SK-N-SH treated with all-trans-retinoic acid at 6 μM for 48 hours (cell line): ENCODE measurements around the gene ALX4.

Experiments
- ATAC-seq: fragments of 200-7000 bp; cut with Tn5 transposase; 3 replicates; pipeline ENCODE4 v1.9.1; 2020; ENCODE audit warnings: mild to moderate bottlenecking, moderate library complexity
- ARNTL ChIP-seq: fragments of 450-650 bp; formaldehyde crosslinking; IDR thresholded peaks from 2 replicates; pipeline ENCODE4 v1.5.0; 2020; ENCODE audit warnings: low read depth, mild to moderate bottlenecking, moderate library complexity, borderline replicate concordance
- BACH2 ChIP-seq: fragments of 250-450 bp; sonication (Bioruptor Pico); IDR thresholded peaks from 2 replicates; pipeline ENCODE4 v1.9.0; 2021; ENCODE audit warnings: mild to moderate bottlenecking, borderline replicate concordance
- CREB5 ChIP-seq: fragments of 250-450 bp; sonication (Bioruptor Pico); IDR thresholded peaks from 2 replicates; pipeline ENCODE4 v1.5.1; 2020; ENCODE audit warnings: low read depth, mild to moderate bottlenecking, moderate library complexity
- CSDC2 ChIP-seq: fragments of 250-450 bp; sonication (Bioruptor Pico); IDR thresholded peaks from 2 replicates; pipeline ENCODE4 v1.5.0; 2020; ENCODE audit warnings: mild to moderate bottlenecking, moderate library complexity
- ESRRG ChIP-seq: fragments of 250-450 bp; sonication (Bioruptor Pico); IDR thresholded peaks from 2 replicates; pipeline ENCODE4 v1.6.1; 2021; ENCODE audit warnings: mild to moderate bottlenecking
- GLIS3 ChIP-seq: fragments of 250-450 bp; sonication (Bioruptor Pico); IDR thresholded peaks from 2 replicates; pipeline ENCODE4 v1.5.0; 2020; ENCODE audit warnings: mild to moderate bottlenecking, moderate library complexity
- ISL1 ChIP-seq: fragments of 250-450 bp; sonication (Bioruptor Pico); IDR thresholded peaks from 2 replicates; pipeline ENCODE4 v2.1.2; 2022; ENCODE audit warnings: mild to moderate bottlenecking, moderate library complexity
- OSR1 ChIP-seq: fragments of 250-450 bp; sonication (Bioruptor Pico); IDR thresholded peaks from 2 replicates; pipeline ENCODE4 v1.8.0; 2022; ENCODE audit warnings: moderate library complexity, mild to moderate bottlenecking, inconsistent platforms
- PATZ1 ChIP-seq: fragments of 250-450 bp; sonication (Bioruptor Pico); IDR thresholded peaks from 2 replicates; pipeline ENCODE4 v1.8.0; 2020; ENCODE audit warnings: mild to moderate bottlenecking, moderate library complexity, borderline replicate concordance
- PPARA ChIP-seq: fragments of 250-450 bp; sonication (Bioruptor Pico); IDR thresholded peaks from 2 replicates; pipeline ENCODE4 v1.5.0; 2020; ENCODE audit warnings: mild to moderate bottlenecking, borderline replicate concordance
- RARB ChIP-seq: fragments of 250-450 bp; sonication (Bioruptor Pico); IDR thresholded peaks from 2 replicates; pipeline ENCODE4 v1.8.0; 2021; ENCODE audit warnings: mild to moderate bottlenecking, moderate library complexity
- SNAI2 ChIP-seq: fragments of 250-450 bp; sonication (Bioruptor Pico); IDR thresholded peaks from 2 replicates; pipeline ENCODE4 v1.5.0; 2020; ENCODE audit warnings: mild to moderate bottlenecking, moderate library complexity
- TCF4 ChIP-seq: fragments of 250-450 bp; sonication (Bioruptor Pico); IDR thresholded peaks from 2 replicates; pipeline ENCODE4 v1.8.0; 2021; ENCODE audit warnings: mild to moderate bottlenecking, moderate library complexity, borderline replicate concordance
- TOX ChIP-seq: fragments of 250-450 bp; sonication (Bioruptor Pico); IDR thresholded peaks from 2 replicates; pipeline ENCODE4 v1.8.0; 2021; ENCODE audit warnings: mild to moderate bottlenecking, moderate library complexity, borderline replicate concordance
- TSHZ2 ChIP-seq: fragments of 250-450 bp; sonication (Bioruptor Pico); IDR thresholded peaks from 2 replicates; pipeline ENCODE4 v1.5.0; 2020; ENCODE audit warnings: mild to moderate bottlenecking, moderate library complexity
- ZC3H10 ChIP-seq: fragments of 250-450 bp; sonication (Bioruptor Pico); IDR thresholded peaks from 2 replicates; pipeline ENCODE4 v1.5.1; 2021; ENCODE audit warnings: mild to moderate bottlenecking, moderate library complexity
- ZFP3 ChIP-seq: fragments of 250-450 bp; sonication (Bioruptor Pico); IDR thresholded peaks from 2 replicates; pipeline ENCODE4 v1.5.0; 2020; ENCODE audit warnings: mild to moderate bottlenecking, moderate library complexity
- ZFP30 ChIP-seq: fragments of 450-650 bp; formaldehyde crosslinking; IDR thresholded peaks from 2 replicates; pipeline ENCODE4 v1.5.0; 2022; ENCODE audit warnings: mild to moderate bottlenecking, moderate library complexity
- ZNF565 ChIP-seq: fragments of 450-650 bp; formaldehyde crosslinking; conservative IDR thresholded peaks from 2 replicates; pipeline ENCODE4 v1.5.0; 2020; ENCODE audit warnings: low read depth, mild to moderate bottlenecking, moderate library complexity
- ZNF70 ChIP-seq: fragments of 450-650 bp; formaldehyde crosslinking; IDR thresholded peaks from 2 replicates; pipeline ENCODE4 v1.5.0; 2020; ENCODE audit warnings: mild to moderate bottlenecking, moderate library complexity
- ZNF8 ChIP-seq: fragments of 450-650 bp; formaldehyde crosslinking; IDR thresholded peaks from 2 replicates; pipeline ENCODE4 v1.5.0; 2020; ENCODE audit warnings: mild to moderate bottlenecking, moderate library complexity
- TF ChIP-seq, protein P1 (sequence below): fragments of 250-450 bp; sonication (Bioruptor Pico); IDR thresholded peaks from 2 replicates; pipeline ENCODE4 v1.8.0; 2021; ENCODE audit warnings: low read depth, mild to moderate bottlenecking, moderate library complexity, borderline replicate concordance

Gene ALX4

GRCh38 chr11:44304091-44305025 is 5.6 kb downstream of the ALX4 start:
- TF ChIP-seq CSDC2 (CRISPR knock-in tag): no peak
- TF ChIP-seq ARNTL: no peak
- TF ChIP-seq ISL1: no peak
- TF ChIP-seq OSR1 (CRISPR knock-in tag): no peak
- no peak for TF ChIP-seq ZFP30
- TF ChIP-seq, protein P1, sequence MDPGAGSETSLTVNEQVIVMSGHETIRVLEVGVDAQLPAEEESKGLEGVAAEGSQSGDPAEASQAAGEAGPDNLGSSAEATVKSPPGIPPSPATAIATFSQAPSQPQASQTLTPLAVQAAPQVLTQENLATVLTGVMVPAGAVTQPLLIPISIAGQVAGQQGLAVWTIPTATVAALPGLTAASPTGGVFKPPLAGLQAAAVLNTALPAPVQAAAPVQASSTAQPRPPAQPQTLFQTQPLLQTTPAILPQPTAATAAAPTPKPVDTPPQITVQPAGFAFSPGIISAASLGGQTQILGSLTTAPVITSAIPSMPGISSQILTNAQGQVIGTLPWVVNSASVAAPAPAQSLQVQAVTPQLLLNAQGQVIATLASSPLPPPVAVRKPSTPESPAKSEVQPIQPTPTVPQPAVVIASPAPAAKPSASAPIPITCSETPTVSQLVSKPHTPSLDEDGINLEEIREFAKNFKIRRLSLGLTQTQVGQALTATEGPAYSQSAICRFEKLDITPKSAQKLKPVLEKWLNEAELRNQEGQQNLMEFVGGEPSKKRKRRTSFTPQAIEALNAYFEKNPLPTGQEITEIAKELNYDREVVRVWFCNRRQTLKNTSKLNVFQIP: no peak
- TF ChIP-seq ZNF565 (CRISPR knock-in tag): no peak
- no peak for TF ChIP-seq ZNF70 (CRISPR knock-in tag)
- TF ChIP-seq TCF4: no peak
- TF ChIP-seq TSHZ2 (CRISPR knock-in tag): no peak
- TF ChIP-seq PATZ1: no peak
- no peak for TF ChIP-seq TOX (CRISPR knock-in tag)
- TF ChIP-seq RARB (CRISPR knock-in tag): no peak
- TF ChIP-seq PPARA (CRISPR knock-in tag): no peak
- no peak for TF ChIP-seq GLIS3 (CRISPR knock-in tag)
- no peak for TF ChIP-seq SNAI2
- TF ChIP-seq ZFP3 (CRISPR knock-in tag): no peak
- TF ChIP-seq CREB5 (CRISPR knock-in tag): no peak
- TF ChIP-seq BACH2: no peak
- TF ChIP-seq ZNF8 (CRISPR knock-in tag): no peak
- peak; percentile 13 for ATAC-seq

DNA sequence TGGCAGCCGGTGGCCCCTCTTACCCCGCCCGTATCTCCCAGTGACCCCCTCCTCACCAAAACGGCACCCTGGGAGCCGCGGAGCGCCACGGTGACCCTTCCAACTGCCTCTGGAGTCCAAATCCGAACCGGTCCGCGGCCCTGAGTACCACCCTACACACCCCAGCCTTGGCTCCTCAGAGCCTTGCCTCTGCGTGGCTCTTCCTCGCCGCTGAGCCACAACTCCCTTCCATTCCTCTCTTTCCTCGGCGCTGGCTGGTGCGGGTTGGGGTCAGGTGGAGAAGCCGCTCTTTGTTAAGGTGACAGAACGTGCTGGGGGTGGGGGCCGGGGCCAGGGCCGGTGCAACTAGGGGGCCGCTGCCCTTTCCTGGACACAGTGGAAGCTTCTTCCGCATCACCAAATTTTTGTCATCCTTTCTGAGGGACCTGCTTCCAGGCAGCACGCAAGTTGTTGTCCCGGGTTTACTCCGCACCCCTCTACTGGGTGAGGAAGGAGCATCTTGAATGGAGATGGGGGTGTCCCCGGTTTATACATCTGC is 6.5 kb downstream of the ALX4 start:
- TF ChIP-seq ZFP30 (no peak), PPARA (CRISPR knock-in tag) (no peak), OSR1 (CRISPR knock-in tag) (no peak)
- no peak for ATAC-seq

DNA sequence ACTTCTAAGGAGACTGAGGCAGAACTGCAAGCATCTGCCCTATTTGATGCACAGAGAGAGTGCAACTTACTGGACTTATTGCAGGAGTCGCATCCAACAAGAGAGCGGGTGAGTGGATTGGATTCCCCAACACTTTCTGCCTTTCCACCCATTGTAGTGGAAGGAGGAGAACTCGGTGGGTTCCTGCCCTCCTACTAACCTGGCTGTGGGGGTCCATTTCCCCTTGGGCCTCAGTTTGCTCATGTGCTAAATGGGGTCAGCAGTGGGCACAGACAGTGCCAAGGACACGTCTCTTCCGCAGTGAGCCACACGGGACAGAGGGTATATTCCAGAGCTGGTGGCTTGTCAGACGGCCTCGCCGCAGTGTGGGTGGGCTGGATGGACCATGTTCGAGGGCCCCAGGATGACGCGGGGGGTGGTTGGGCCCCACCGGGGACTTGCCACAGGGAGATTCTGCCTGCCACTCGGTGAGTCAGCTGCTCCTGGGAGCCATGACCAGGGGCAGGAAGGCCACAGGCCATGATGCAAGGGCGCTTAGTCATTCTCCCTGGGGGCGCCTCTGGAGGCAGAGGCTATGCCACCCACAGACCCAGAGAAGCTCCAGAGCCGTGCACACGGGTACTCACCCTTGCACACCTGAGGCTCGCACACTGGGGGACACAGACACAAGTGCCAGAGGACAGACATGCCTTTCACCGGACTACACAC is 8.2 kb downstream of the ALX4 start:
- TF ChIP-seq BACH2: no peak
- no peak for TF ChIP-seq ZC3H10
- TF ChIP-seq TCF4: no peak
- TF ChIP-seq, protein P1: no peak
- TF ChIP-seq TOX (CRISPR knock-in tag): no peak
- TF ChIP-seq PPARA (CRISPR knock-in tag): no peak
- TF ChIP-seq RARB (CRISPR knock-in tag): no peak
- no peak for TF ChIP-seq ZFP3 (CRISPR knock-in tag)
- no peak for TF ChIP-seq ESRRG (CRISPR knock-in tag)
- no peak for TF ChIP-seq ZFP30
- TF ChIP-seq TSHZ2 (CRISPR knock-in tag): no peak
- no peak for TF ChIP-seq CSDC2 (CRISPR knock-in tag)
- TF ChIP-seq ARNTL: no peak
- no peak for TF ChIP-seq GLIS3 (CRISPR knock-in tag)
- no peak for TF ChIP-seq ZNF565 (CRISPR knock-in tag)
- no peak for ATAC-seq
